Measurements from ENCODE around the gene KBTBD8. TPM values are rescaled to one million over a fixed set of nuclear protein-coding genes. Genes with fewer than 3 reads are reported as not detected.

The KBTBD8 gene
- total RNA-seq, 1 donor from 2014 or later, result 8.6 TPM

DNA sequence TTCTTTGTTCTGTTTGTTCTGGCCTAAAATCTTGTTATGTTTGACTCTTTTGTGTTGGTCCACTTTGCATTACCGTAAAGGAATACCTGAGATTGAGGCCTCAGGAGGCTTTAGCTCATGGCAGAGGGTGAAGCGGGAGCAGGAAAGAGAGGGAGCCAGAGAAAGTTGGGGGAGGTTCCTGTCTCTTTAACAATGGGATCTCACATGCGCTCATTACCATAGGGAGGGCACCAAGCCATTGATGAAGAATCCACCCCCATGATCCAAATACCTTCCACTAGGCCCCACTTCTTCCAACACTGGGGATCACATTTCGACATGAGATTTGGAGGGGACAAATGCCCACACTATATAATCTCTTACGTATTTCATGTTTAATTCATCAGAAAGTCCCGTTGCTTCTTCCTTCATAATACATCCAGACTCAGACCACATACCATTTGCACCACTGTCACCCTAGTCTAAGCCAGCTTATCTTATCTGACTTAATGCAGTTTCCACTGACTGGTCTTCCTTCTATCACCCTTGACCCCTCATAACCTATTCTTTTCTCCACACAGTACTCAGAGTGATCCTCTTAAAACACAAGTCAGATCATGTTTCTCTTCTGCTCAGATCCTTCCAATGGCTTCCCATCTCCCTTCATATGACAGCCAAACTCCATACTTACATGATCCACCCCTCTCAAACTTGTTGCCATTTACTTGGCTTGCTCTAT lies 13.5 kb downstream of the KBTBD8 start:
- TF ChIP-seq, protein P1, sequence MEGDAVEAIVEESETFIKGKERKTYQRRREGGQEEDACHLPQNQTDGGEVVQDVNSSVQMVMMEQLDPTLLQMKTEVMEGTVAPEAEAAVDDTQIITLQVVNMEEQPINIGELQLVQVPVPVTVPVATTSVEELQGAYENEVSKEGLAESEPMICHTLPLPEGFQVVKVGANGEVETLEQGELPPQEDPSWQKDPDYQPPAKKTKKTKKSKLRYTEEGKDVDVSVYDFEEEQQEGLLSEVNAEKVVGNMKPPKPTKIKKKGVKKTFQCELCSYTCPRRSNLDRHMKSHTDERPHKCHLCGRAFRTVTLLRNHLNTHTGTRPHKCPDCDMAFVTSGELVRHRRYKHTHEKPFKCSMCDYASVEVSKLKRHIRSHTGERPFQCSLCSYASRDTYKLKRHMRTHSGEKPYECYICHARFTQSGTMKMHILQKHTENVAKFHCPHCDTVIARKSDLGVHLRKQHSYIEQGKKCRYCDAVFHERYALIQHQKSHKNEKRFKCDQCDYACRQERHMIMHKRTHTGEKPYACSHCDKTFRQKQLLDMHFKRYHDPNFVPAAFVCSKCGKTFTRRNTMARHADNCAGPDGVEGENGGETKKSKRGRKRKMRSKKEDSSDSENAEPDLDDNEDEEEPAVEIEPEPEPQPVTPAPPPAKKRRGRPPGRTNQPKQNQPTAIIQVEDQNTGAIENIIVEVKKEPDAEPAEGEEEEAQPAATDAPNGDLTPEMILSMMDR (IDR thresholded peaks at IDR 0.05; ENCODE audit: partially characterized antibody, unreplicated experiment), result no peak
- H3K36me3 Mint-ChIP-seq (ENCODE audit: unreplicated experiment), result no peaks in the 10 kb centered on the region
- H3K4me3 Mint-ChIP-seq (ENCODE audit: unreplicated experiment), result no peak overlapping the region
- no peak overlapping the region for H3K27ac Mint-ChIP-seq (ENCODE audit: unreplicated experiment)
- no peaks in the 10 kb centered on the region for H3K4me1 Mint-ChIP-seq (ENCODE audit: low read depth, unreplicated experiment)
- H3K9me3 Mint-ChIP-seq (ENCODE audit: unreplicated experiment), result no peaks in the 10 kb centered on the region
- H3K27me3 Mint-ChIP-seq (ENCODE audit: unreplicated experiment), result no peaks in the 10 kb centered on the region
- DNase-seq, result no peak

GRCh38 chr3:67012564-67012963 lies 14.5 kb downstream of the KBTBD8 start:
- DNase-seq, result no peak
- no peak overlapping the region for H3K4me3 Mint-ChIP-seq (ENCODE audit: unreplicated experiment)
- TF ChIP-seq, protein P1 (IDR thresholded peaks at IDR 0.05; ENCODE audit: partially characterized antibody, unreplicated experiment), result no peak
- H3K36me3 Mint-ChIP-seq (ENCODE audit: unreplicated experiment), result no peaks in the 10 kb centered on the region
- H3K4me1 Mint-ChIP-seq (ENCODE audit: low read depth, unreplicated experiment), result no peaks in the 10 kb centered on the region
- no peak overlapping the region for H3K27ac Mint-ChIP-seq (ENCODE audit: unreplicated experiment)
- no peaks in the 10 kb centered on the region for H3K27me3 Mint-ChIP-seq (ENCODE audit: unreplicated experiment)
- H3K9me3 Mint-ChIP-seq (ENCODE audit: unreplicated experiment), result no peaks in the 10 kb centered on the region

DNA sequence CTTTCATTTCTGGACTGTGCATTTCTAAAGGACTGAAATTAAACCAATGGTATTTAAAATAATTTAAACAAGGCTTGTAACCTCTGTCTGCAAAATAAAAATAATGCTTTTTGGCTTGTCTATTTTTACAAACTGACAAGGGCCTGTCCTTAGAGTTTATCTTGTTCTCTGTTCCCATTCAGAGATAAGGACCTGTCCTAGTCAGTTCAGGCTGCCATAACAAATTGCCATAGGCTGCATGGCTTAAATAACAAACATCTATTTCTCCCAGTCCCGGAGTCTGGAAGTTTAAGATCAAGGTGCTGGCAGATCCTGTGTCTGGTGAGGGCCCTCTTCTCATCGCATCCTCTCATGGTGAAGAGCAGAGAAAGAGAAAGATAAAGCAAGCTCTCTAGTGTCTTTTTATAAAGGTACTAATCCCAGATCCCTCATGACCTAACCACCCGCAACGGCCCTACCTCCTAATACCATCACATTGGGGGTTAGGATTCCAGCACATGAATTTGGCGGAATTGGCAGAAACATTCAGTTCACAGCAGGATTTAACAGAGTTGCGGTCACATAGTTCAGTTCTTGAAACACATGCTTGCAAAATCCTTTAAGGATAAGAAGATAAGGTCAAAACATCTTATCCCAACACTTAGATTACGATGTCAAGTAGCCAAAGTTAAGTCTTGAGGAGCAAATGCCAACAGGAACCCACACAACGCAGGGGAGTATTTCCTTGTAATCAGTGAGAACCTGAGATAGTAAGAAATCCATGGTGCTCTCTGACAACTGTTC lies 17.8 kb downstream of the KBTBD8 start:
- H3K27ac Mint-ChIP-seq (ENCODE audit: unreplicated experiment), result no peak overlapping the region
- DNase-seq, result no peak
- no peaks in the 10 kb centered on the region for H3K4me1 Mint-ChIP-seq (ENCODE audit: low read depth, unreplicated experiment)
- H3K27me3 Mint-ChIP-seq (ENCODE audit: unreplicated experiment), result no peaks in the 10 kb centered on the region
- H3K36me3 Mint-ChIP-seq (ENCODE audit: unreplicated experiment), result no peaks in the 10 kb centered on the region
- H3K4me3 Mint-ChIP-seq (ENCODE audit: unreplicated experiment), result no peak overlapping the region
- H3K9me3 Mint-ChIP-seq (ENCODE audit: unreplicated experiment), result no peaks in the 10 kb centered on the region
- TF ChIP-seq, protein P1 (IDR thresholded peaks at IDR 0.05; ENCODE audit: partially characterized antibody, unreplicated experiment), result no peak

GRCh38 chr3:67016522-67017080 lies 18.5 kb downstream of the KBTBD8 start:
- Mint-ChIP-seq H3K9me3 (ENCODE audit: unreplicated experiment) (no peaks in the 10 kb centered on the region), H3K36me3 (ENCODE audit: unreplicated experiment) (no peaks in the 10 kb centered on the region), H3K4me3 (ENCODE audit: unreplicated experiment) (no peak overlapping the region), H3K27ac (ENCODE audit: unreplicated experiment) (no peak overlapping the region), H3K4me1 (ENCODE audit: low read depth, unreplicated experiment) (no peaks in the 10 kb centered on the region), H3K27me3 (ENCODE audit: unreplicated experiment) (no peaks in the 10 kb centered on the region)
- TF ChIP-seq, protein P1 (IDR thresholded peaks at IDR 0.05; ENCODE audit: partially characterized antibody, unreplicated experiment), result no peak
- no peak for DNase-seq

GRCh38 chr3:67017211-67017610 lies 19.1 kb downstream of the KBTBD8 start:
- H3K27ac Mint-ChIP-seq (ENCODE audit: unreplicated experiment), result no peak overlapping the region
- H3K27me3 Mint-ChIP-seq (ENCODE audit: unreplicated experiment), result no peaks in the 10 kb centered on the region
- no peaks in the 10 kb centered on the region for H3K9me3 Mint-ChIP-seq (ENCODE audit: unreplicated experiment)
- no peak overlapping the region for H3K4me3 Mint-ChIP-seq (ENCODE audit: unreplicated experiment)
- TF ChIP-seq, protein P1 (IDR thresholded peaks at IDR 0.05; ENCODE audit: partially characterized antibody, unreplicated experiment), result no peak
- H3K4me1 Mint-ChIP-seq (ENCODE audit: low read depth, unreplicated experiment), result no peaks in the 10 kb centered on the region
- no peaks in the 10 kb centered on the region for H3K36me3 Mint-ChIP-seq (ENCODE audit: unreplicated experiment)
- DNase-seq, result no peak

Measured in glutamatergic neuron (in vitro differentiated cells).